Stimulated activated CD8-positive, alpha-beta memory T cell treated with anti-CD3 and anti-CD28 coated beads, Interleukin-12 subunit alpha, Interleukin-12 subunit beta, amount 100 ng/mL, for 24 hours (primary cell): Measurements from ENCODE around the gene PRDX1.

Experiments used
- DNase-seq: peaks from one replicate; pipeline ENCODE4 v3.0.0-alpha.2; 2020; ENCODE audit errors: extremely low read depth

PRDX1 gene

DNA sequence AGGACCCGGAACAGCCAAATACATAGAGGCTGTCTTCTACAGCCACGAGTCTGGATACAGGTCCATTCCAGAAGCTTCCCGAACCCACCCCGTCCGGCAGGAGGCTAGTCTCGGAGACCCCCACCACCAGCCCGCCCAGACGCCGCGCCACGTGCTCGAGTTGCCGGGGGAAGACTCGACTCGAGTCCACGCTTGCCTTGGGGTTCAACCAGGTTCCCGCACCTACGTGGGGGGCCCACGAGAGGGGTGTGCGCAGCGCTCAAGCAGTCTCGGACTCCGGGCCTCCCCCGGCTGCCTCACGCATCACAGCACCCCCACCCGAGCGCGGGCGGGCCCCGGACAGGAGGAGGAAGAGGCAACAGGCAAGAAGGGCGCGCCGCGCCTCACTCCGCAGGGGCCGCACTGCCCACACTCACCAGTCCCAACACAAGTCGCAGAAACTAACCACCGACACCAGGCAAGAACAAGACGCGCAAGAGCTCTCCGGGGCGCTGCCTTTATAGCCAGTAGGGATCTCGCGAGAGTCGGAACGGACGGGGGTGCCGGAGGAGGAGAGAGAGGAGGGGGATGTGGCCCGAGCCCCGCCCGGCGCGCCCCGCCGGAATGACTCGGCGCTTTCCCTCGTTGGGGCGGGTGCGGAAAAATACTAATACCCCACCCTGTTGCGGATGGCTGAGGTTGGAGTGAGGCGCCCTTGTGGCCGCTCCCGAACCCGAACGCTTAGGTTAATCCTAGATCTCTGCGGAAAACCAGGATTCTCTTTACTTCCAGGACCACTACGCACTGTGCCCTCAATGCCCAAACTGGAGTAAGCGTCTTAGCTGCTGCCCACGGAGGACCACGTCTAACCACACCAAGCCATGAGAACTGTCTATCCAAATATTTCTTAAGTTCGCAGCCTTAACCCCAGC is at the start of gene PRDX1:
Gene PRDX1 (minus strand): TSS at position 472 of the 911 bp plus-strand sequence. CDS start 2,841 bp downstream, outside the sequence.
- DNase-seq: peak; percentile 87

GRCh38 chr1:45570631-45571030 is 48.9 kb upstream of the PRDX1 start:
- DNase-seq: no peak

GRCh38 chr1:45569962-45570581 is 48.4 kb upstream of the PRDX1 start:
- peak; percentile 28 for DNase-seq

GRCh38 chr1:45569571-45569961 is 47.9 kb upstream of the PRDX1 start:
- no peak for DNase-seq

DNA sequence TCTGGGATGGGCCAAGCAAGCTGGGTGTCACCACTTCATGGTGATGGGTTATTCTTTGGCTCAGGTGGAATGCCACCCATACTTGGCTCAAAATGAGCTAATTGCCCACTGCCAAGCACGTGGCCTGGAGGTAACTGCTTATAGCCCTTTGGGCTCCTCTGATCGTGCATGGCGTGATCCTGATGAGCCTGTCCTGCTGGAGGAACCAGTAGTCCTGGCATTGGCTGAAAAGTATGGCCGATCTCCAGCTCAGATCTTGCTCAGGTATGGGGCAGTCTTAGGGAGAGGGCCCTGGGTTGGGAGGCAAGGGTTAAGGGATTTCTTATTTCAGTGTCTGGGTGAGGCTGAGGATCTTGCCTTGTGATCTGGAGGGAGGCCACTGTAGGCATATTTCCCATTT is 46.7 kb upstream of the PRDX1 start:
- DNase-seq: no peak

- no peak for DNase-seq
Observed at GRCh38 chr1:45567911-45568310, 46.2 kb upstream of the PRDX1 start.

DNA sequence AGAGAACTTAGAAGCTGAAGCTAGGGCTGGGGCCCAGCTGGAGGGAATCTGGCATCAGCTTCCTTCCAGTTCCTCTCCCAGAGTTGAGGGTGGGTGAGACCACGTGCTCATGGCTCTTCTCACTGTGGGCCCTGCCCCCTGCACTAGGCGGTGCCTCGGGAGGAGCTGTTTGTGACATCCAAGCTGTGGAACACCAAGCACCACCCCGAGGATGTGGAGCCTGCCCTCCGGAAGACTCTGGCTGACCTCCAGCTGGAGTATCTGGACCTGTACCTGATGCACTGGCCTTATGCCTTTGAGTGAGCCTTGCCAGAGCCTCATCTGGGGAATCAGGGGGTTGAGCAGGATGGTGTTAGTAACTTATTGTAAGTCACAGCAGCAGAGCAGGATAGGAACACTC is 45.0 kb upstream of the PRDX1 start:
- DNase-seq: no peak

DNA sequence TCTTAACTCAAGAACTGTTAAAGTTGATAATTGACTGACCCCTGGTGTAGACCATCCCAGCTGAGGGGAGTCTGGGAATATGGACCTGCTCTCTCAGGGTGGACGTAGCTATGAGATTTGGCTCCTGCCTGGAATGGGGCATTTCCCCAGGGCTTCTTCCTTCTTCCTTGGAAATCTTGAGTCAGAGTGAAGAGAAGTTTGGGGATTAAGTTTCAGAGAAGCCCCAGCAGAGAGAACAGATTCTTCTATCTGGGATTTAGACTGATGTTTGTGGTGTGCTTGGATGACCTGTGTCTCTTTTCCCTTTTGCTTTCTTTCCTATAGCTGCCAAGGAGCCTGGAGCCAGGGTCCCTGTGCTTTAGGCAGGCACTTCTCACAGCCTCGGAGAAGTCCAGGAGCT is 42.2 kb upstream of the PRDX1 start:
- DNase-seq: no peak

GRCh38 chr1:45557422-45557944 is 35.8 kb upstream of the PRDX1 start:
- DNase-seq: no peak

DNA sequence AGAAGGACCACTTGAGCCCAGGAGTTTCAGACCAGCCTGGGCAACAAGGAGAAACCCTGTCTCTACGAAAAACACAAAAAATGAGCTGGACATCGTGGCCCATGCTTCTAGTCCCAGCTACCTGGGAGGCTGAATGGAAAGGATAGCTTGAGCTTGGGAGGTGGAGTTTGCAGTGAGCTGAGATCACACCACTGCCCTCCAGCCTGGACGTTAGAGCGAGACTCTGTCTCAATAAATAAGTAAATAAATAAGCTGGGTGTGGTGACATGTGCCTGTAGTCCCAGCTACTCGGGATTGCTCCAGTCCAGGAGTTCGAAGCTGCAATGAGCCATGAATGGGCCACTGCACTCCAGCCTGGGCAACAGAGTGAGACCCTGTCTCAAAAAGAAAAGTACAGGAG is 32.5 kb upstream of the PRDX1 start:
- DNase-seq: no peak

DNA sequence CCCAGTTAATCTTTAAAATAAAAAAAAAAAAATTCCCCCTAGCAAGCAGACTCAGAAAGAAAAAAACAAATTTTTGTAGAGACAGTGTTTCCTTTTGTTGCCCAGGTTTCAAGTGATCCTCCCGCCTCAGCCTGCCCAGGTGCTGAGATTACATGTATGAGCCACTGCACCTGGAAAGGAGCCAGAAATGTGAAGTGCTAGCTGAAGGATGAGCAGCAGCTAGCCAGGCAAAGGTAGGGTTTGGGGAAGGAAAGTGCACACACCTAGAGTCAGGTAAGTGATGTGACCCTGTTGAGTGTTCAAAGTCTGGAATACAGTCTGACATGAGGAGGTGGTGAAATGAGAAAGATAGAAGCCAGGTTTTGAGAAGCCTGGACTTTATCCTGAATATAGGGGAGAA is 30.6 kb upstream of the PRDX1 start:
- no peak for DNase-seq

DNA sequence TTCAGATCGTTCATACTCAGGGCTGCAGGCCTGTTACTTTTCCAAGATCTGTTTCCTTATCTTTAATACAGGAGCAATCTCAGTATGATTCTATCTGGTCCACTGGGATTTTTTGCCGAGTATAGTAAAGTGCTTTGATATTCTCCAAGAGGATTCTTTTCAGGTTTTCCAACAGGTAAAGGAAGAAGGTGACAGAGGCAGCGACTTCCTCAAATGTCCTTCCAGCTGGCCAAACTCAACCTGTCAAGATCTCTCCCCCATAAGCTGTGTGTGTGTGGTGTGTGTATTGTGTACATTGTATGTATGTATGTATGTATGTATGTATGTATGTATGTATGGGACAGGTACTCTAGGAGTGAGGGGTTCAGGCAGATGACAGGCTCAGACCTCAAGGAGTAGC is 30.0 kb upstream of the PRDX1 start:
- DNase-seq: no peak

GRCh38 chr1:45550401-45551351 is 29.0 kb upstream of the PRDX1 start, which contains the start of gene AKR1A1:
Gene AKR1A1, plus strand, starts transcription at chr1:45550826. Its CDS starts 10,969 bp downstream, at chr1:45561795.
- DNase-seq: peak; percentile 72

- DNase-seq: no peak
Observed at GRCh38 chr1:45545553-45546310, 24.0 kb upstream of the PRDX1 start.

- DNase-seq: no peak
Observed at GRCh38 chr1:45545019-45545493, 23.4 kb upstream of the PRDX1 start.

DNA sequence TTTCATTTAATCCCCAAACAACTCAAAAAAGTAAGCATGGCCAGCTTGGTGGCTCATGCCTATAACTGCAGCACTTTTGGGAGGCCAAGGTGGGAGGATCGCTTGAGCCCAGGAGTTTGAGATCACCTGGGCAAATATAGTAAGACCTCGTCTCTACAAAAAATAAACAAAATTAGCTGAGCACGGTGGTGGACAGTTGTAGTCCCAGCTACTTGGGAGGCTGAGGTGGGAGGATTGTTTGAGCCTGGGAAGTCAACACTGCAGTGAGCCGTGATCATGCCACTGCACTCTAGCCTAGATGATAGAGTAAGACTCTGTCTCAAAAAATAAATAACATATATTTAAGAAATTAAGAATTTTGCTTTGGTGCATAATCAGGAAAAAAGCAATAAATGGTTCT is 22.8 kb upstream of the PRDX1 start:
- DNase-seq: no peak

DNA sequence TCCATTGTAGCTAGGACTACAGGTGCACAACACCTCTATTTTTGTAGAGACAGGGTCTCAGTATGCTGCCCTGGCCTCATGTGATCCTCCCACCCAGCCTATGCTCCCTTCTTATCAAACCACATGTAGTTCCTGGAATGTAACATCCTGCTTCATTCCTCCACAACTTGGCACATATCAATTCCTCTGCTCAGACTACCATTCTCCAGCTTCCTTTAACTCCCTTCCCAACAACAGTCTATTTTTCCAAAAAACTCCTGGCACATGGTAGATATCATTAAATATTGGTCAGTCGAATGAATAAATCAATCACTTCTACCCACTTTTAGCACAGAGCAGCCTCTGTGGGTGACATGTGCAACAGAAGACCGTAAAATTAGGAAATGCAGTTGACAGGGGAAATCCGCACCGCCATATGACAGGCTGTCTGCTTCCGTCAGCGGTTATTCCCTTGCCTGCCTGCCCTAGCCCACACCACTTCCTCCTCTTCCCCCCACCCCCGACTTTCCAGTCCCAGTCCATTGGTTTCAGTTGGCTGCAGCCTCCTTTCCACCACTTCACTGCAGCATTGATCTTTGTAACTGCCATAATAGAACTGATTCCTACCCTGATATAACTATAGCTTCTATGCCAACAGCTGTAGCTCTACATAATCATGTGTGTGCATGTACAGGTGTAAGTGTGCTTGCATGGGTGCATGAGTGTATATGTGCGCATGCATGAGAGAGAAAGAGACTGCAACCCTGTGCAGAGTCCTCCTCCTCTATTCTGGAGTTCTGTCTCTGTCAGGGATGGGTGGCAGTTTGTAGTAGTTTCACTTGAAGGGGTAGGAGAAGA is 22.1 kb upstream of the PRDX1 start:
- DNase-seq: peak; percentile 43

DNA sequence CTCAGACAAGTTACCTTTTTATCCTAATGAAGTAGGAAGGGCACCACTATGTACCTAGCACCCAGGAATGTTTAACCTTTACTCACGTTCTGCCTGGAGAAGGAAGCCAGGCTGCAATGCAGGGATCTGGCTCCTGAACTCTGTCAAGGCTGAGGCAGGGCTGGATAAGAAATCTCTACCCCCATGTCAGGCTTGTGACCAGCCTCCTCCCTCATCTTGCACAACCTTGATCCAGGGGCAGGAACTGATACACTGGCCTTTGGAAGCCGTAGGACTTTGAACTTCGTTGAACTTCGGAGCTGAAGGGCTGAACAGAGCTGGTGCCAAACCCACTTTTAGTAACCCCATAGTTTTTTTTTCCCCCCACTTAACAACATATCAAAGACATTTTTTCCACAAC is 20.9 kb upstream of the PRDX1 start:
- no peak for DNase-seq

DNA sequence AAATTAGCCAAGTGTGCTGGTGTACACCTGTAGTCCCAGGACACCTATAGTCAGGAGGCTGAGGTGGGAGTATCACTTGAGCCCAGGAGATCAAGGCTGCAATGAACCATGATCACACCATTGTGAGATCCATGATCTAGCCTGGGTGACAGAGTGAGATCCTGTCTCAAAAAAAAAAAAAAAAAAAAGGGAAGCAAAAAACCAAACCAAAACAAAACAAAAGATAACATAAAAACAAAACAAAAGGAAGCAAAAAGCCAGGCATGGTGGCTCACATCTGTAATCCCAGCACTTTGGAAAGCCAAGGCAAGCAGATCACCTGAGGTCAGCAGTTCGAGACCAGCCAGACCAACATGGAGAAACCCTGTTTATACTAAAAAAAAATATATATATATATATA is 19.5 kb upstream of the PRDX1 start:
- DNase-seq: no peak

DNA sequence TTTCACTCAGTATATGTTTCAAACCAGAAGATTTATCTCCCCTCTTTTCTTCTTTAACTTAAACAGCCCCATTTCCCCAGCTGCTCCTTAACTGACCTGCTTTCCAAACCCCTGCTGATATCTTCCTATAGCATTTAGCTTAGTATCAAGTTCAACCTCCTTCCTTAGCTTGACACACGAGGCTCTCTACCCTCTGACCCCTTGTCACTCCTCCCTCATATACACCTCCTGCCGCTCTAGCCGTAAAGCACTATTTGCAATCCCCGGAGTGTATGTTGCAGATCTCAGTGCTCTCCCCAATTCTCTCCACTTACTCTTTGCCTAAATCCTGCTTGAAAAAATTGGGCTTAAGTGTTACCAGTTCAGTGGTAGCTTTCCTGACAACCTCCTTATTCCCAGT is 15.2 kb upstream of the PRDX1 start:
- DNase-seq: no peak
